Mucosa of rectum (tissue), 2 donors: ENCODE results near the gene KMT2B.
A peak's percentile ranks its signal among the peaks of the same experiment; 100 is the strongest.
"Not testable (repeated sequence)": the region's sequence is repeated elsewhere in the genome, so short reads cannot be mapped to it uniquely, and the experiment has no call there.

ENCODE experiments used
- H3K27ac ChIP-seq, 2 donors: one replicate each; pipeline ENCODE4 v1.7.0; 2013; ENCODE audit warnings: inconsistent platforms in 2 of 2, low read depth in 2 of 2, low read length in 2 of 2
- H3K27me3 ChIP-seq, 2 donors: one replicate each; pipeline ENCODE4 v1.7.0; 2013; ENCODE audit warnings: low read length in 2 of 2; ENCODE audit not compliant: control insufficient read depth in 2 of 2, insufficient read depth in 2 of 2
- H3K36me3 ChIP-seq, 2 donors: one replicate each; pipeline ENCODE4 v1.7.0; 2013; ENCODE audit warnings: low read length in 2 of 2; ENCODE audit not compliant: control insufficient read depth in 2 of 2, insufficient read depth in 2 of 2
- H3K4me1 ChIP-seq, 2 donors: one replicate each; pipeline ENCODE4 v1.7.0; 2013; ENCODE audit warnings: low read length in 2 of 2, mild to moderate bottlenecking in 1 of 2; ENCODE audit not compliant: control insufficient read depth in 2 of 2, insufficient read depth in 2 of 2
- H3K4me3 ChIP-seq, 2 donors: one replicate each; pipeline ENCODE4 v1.7.0; 2013; ENCODE audit warnings: low read length in 2 of 2
- H3K9ac ChIP-seq, 2 donors: one replicate each; pipeline ENCODE4 v1.7.0; 2013; ENCODE audit warnings: low read length in 2 of 2, low read depth in 1 of 2, mild to moderate bottlenecking in 1 of 2
- H3K9me3 ChIP-seq, 2 donors: one replicate each; pipeline ENCODE4 v1.7.0; 2013; ENCODE audit warnings: low read length in 2 of 2; ENCODE audit not compliant: control insufficient read depth in 2 of 2
- donor health status: healthy.
- donor health status: Normal muscosa, but diverticular disease.

The KMT2B gene

DNA sequence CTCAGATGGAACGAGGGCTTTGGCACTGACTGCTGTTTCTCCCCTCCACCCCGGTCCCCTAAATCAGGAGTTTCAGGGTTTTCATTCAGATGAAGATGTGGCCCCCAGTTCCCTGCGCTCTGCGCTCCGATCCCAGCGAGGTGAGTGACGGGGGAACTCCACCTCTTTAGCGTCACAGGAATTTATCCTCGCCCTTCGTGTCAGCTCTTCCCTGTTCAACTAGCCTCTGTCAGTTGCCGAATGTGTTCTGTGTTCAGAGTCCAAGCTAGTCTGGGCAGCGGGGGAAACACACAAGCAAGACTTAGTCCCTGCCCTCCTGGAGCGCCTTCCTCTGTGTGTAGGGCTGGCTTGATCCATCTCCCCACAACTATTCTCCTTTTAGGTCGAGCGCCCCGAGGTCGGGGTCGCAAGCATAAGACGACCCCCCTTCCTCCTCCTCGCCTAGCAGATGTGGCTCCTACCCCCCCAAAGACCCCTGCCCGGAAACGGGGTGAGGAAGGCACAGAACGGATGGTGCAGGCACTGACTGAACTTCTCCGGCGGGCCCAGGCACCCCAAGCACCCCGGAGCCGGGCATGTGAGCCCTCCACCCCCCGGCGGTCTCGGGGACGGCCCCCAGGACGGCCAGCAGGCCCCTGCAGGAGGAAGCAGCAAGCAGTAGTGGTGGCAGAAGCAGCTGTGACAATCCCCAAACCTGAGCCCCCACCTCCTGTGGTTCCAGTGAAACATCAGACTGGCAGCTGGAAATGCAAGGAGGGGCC, 1.8 kb downstream of the KMT2B start:
- peak overlapping the region in 1 of 2 donors; percentile 26 for H3K9ac ChIP-seq
- no peak overlapping the region for H3K27ac ChIP-seq
- no peaks in the 10 kb centered on the region for H3K9me3 ChIP-seq
- peaks cover 21 to 30% of the 10 kb centered on the region in 2 donors for H3K4me1 ChIP-seq
- no peaks in the 10 kb centered on the region for H3K27me3 ChIP-seq
- H3K36me3 ChIP-seq: peaks cover 29 to 33% of the 10 kb centered on the region in 2 donors
- H3K4me3 ChIP-seq: peak overlapping the region in 1 of 2 donors; percentile 80

DNA sequence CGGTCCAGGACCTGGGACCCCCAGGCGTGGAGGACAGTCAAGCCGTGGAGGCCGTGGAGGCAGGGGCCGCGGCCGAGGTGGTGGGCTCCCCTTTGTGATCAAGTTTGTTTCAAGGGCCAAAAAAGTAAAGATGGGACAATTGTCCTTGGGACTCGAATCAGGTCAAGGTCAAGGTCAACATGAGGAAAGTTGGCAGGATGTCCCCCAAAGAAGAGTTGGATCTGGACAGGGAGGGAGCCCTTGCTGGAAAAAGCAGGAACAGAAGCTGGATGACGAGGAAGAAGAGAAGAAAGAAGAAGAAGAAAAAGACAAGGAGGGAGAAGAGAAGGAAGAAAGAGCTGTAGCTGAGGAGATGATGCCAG, 2.3 kb downstream of the KMT2B start:
- Histone ChIP-seq H3K27ac (no peak overlapping the region), H3K27me3 (no peaks in the 10 kb centered on the region), H3K9me3 (no peaks in the 10 kb centered on the region), H3K9ac (no peak overlapping the region), H3K36me3 (peaks cover 35 to 38% of the 10 kb centered on the region in 2 donors), H3K4me3 (no peak overlapping the region), H3K4me1 (peaks cover 21 to 28% of the 10 kb centered on the region in 2 donors)

GRCh38 chr19:35720648-35721047, 2.8 kb downstream of the KMT2B start:
- H3K4me3 ChIP-seq: no peak overlapping the region
- H3K27me3 ChIP-seq: no peaks in the 10 kb centered on the region
- no peak overlapping the region for H3K27ac ChIP-seq
- H3K4me1 ChIP-seq: peaks cover 16 to 23% of the 10 kb centered on the region in 2 donors
- H3K9ac ChIP-seq: no peak overlapping the region
- no peaks in the 10 kb centered on the region for H3K9me3 ChIP-seq
- H3K36me3 ChIP-seq: peaks cover 40 to 43% of the 10 kb centered on the region in 2 donors

DNA sequence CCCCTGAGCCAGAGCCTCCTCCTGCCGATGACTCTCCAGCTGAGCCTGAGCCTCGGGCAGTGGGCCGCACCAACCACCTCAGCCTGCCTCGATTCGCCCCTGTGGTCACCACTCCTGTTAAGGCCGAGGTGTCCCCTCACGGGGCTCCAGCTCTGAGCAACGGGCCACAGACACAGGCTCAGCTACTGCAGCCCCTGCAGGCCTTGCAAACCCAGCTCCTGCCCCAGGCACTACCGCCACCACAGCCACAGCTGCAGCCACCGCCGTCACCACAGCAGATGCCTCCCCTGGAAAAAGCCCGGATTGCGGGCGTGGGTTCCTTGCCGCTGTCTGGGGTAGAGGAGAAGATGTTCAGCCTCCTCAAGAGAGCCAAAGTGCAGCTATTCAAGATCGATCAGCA, 3.6 kb downstream of the KMT2B start:
- H3K27me3 ChIP-seq: no peaks in the 10 kb centered on the region
- no peaks in the 10 kb centered on the region for H3K9me3 ChIP-seq
- peaks cover 9 to 16% of the 10 kb centered on the region in 2 donors for H3K4me1 ChIP-seq
- H3K4me3 ChIP-seq: no peak overlapping the region
- no peak overlapping the region for H3K27ac ChIP-seq
- H3K36me3 ChIP-seq: peaks cover 47 to 49% of the 10 kb centered on the region in 2 donors
- H3K9ac ChIP-seq: no peak overlapping the region

DNA sequence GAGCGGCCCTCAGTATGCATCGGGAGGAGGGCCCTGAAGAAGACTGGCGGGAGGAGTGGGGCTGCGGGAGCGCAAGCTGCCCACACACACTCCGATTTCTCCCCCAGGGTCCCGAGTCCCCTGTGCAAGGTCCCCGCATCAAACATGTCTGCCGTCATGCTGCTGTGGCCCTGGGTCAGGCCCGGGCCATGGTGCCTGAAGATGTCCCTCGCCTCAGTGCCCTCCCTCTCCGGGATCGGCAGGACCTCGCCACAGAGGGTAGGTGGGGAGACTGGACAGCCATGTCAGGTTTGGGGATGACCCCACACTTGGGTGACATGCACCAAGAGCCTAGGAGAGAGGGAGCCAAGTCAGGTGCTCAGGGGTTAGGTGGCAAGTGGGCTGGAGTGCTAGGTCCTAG, 4.7 kb downstream of the KMT2B start:
- Histone ChIP-seq H3K9me3 (no peaks in the 10 kb centered on the region), H3K27ac (no peak overlapping the region), H3K36me3 (peaks cover 56 to 58% of the 10 kb centered on the region in 2 donors), H3K4me3 (no peak overlapping the region), H3K27me3 (no peaks in the 10 kb centered on the region), H3K4me1 (peaks cover 9 to 10% of the 10 kb centered on the region in 2 donors), H3K9ac (no peak overlapping the region)

- Histone ChIP-seq H3K4me1 (peaks cover 9 to 10% of the 10 kb centered on the region in 2 donors), H3K9ac (no peak overlapping the region)
These were observed 5.1 kb downstream of the KMT2B start for GRCh38 chr19:35722897-35723296.

GRCh38 chr19:35723671-35724070, 5.9 kb downstream of the KMT2B start:
- H3K36me3 ChIP-seq: peaks cover 67 to 70% of the 10 kb centered on the region in 2 donors
- no peak overlapping the region for H3K4me3 ChIP-seq
- H3K9me3 ChIP-seq: no peaks in the 10 kb centered on the region
- H3K9ac ChIP-seq: no peak overlapping the region
- peaks cover 8 to 9% of the 10 kb centered on the region in 2 donors for H3K4me1 ChIP-seq
- H3K27ac ChIP-seq: no peak overlapping the region
- H3K27me3 ChIP-seq: no peaks in the 10 kb centered on the region

More at GRCh38 chr19:35722897-35723296, 5.1 kb downstream of the KMT2B start:
- H3K4me3 ChIP-seq: no peak overlapping the region
- no peaks in the 10 kb centered on the region for H3K9me3 ChIP-seq
- no peaks in the 10 kb centered on the region for H3K27me3 ChIP-seq
- no peak overlapping the region for H3K27ac ChIP-seq
- H3K36me3 ChIP-seq: peaks cover 60 to 62% of the 10 kb centered on the region in 2 donors

DNA sequence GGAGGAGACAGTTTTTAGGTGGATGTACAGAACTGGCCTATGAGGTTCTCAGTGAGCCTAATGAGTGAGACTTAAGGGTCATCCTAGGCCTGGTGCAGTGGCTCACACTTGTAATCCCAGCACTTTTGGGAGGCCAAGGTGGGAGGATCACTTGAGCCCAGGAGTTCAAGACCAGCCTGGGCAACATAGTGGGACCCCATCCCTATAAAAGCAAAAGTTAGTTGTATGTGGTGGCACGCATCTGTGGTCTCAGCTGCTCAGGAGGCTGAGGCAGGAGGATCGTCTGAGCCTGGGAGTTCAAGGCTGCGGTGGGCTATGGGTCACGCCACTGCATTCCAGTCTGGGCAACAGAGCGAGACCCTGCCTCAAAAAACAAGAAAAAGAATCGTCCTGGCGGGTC, 6.3 kb downstream of the KMT2B start:
- H3K4me3 ChIP-seq, H3K9me3 ChIP-seq, H3K27me3 ChIP-seq, H3K4me1 ChIP-seq, H3K27ac ChIP-seq, H3K9ac ChIP-seq: not testable (repeated sequence)
- peaks cover 71 to 74% of the 10 kb centered on the region in 2 donors for H3K36me3 ChIP-seq

- H3K9ac ChIP-seq: no peak overlapping the region
- no peak overlapping the region for H3K4me3 ChIP-seq
- no peaks in the 10 kb centered on the region for H3K9me3 ChIP-seq
- H3K27ac ChIP-seq: no peak overlapping the region
- no peaks in the 10 kb centered on the region for H3K27me3 ChIP-seq
- peaks cover 76 to 78% of the 10 kb centered on the region in 2 donors for H3K36me3 ChIP-seq
- H3K4me1 ChIP-seq: no peaks in the 10 kb centered on the region
These were observed 6.8 kb downstream of the KMT2B start for GRCh38 chr19:35724560-35724959.

DNA sequence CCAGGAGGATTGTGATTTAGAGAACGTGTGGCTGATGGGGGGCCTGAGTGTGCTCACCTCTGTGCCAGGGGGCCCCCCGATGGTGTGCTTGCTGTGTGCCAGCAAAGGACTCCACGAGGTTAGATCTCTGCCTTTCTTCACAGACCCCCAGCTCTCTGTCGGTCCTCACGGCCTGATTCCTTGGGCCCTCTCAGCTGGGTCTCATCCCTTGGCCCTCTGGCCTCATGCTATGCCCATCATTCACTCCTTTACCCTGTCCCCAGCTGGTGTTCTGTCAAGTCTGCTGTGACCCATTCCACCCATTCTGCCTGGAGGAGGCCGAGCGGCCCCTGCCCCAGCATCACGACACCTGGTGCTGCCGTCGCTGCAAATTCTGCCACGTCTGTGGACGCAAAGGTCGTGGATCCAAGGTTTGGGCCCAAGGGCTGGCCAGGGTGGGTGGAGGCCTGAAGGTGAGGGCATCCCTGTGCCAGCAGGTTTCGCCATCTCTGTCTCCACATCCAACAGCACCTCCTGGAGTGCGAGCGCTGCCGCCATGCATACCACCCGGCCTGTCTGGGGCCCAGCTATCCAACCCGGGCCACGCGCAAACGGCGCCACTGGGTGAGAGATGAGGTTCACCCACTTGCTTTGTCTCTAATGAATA, 7.5 kb downstream of the KMT2B start:
- Histone ChIP-seq H3K27me3 (no peaks in the 10 kb centered on the region), H3K9me3 (no peaks in the 10 kb centered on the region), H3K36me3 (peaks cover 84% of the 10 kb centered on the region in 2 donors), H3K27ac (no peak overlapping the region), H3K9ac (no peak overlapping the region), H3K4me3 (no peak overlapping the region), H3K4me1 (no peaks in the 10 kb centered on the region)
